Measurements from ENCODE around the gene PELO.

Gene PELO

DNA sequence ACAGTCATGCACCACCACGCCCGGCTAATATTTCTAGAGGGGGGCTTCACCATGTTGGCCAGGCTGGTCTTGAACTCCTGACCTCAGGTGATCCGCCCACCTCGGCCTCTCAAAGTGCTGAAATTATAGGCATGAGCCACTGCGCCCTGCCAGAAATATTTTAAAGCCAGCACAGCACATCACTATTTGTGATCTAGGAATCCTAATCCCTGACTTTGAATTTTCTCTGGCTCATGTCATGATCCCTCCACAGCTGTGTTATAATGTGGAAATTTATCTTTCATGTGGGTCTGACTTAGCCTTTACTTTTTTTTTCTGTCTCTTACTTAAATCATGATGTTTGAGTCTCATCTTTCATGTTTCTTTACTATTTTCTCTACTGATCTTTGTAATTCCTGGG, 18.7 kb upstream of the PELO start:
- H3K4me1 Mint-ChIP-seq = peaks cover 4% of the 10 kb centered on the region
- TF ChIP-seq, protein P1, sequence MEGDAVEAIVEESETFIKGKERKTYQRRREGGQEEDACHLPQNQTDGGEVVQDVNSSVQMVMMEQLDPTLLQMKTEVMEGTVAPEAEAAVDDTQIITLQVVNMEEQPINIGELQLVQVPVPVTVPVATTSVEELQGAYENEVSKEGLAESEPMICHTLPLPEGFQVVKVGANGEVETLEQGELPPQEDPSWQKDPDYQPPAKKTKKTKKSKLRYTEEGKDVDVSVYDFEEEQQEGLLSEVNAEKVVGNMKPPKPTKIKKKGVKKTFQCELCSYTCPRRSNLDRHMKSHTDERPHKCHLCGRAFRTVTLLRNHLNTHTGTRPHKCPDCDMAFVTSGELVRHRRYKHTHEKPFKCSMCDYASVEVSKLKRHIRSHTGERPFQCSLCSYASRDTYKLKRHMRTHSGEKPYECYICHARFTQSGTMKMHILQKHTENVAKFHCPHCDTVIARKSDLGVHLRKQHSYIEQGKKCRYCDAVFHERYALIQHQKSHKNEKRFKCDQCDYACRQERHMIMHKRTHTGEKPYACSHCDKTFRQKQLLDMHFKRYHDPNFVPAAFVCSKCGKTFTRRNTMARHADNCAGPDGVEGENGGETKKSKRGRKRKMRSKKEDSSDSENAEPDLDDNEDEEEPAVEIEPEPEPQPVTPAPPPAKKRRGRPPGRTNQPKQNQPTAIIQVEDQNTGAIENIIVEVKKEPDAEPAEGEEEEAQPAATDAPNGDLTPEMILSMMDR (IDR thresholded peaks at IDR 0.05) = no peak

DNA sequence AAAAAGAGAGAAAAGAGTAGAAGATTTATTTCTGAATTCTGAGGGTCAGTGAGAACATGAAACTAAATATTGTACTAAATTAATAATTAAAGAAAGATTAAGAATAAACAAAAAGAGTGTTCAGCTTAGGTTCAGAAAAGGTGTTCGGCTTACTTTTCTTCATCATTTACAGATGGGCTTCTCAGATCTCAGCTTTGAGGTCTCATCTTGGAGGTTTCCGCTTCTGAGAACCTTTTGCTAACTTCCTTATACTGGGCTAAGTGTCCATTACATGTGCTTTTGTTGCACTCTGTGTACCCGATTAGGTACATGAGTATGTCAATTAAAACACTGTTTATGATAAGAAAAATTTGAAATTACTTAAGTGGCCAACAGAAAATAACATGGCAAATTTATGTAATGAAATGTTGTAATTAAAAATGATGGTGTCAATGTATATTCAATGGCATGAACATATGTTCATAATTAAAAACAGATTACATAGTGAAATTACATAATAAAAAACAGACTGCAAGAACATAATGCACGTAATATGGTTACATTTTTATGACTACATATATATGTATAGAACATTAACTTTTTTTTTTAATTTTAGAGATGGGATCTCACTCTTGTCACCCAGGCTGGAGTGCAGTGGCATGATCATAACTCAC, 17.3 kb upstream of the PELO start:
- H3K9me3 Mint-ChIP-seq = no peaks in the 10 kb centered on the region
- no peak overlapping the region for H3K27ac Mint-ChIP-seq
- DNase-seq = no peak
- no peaks in the 10 kb centered on the region for H3K27me3 Mint-ChIP-seq (ENCODE audit: low read depth, poor library complexity)
- TF ChIP-seq, protein P1 (IDR thresholded peaks at IDR 0.05) = no peak
- H3K4me1 Mint-ChIP-seq = peaks cover 9% of the 10 kb centered on the region
- no peak overlapping the region for H3K4me3 Mint-ChIP-seq
- H3K36me3 Mint-ChIP-seq (ENCODE audit: low read depth) = no peaks in the 10 kb centered on the region

More for the DNA sequence above, 18.7 kb upstream of the PELO start:
- Mint-ChIP-seq H3K27ac (no peak overlapping the region), H3K36me3 (ENCODE audit: low read depth) (no peaks in the 10 kb centered on the region), H3K4me3 (no peak overlapping the region), H3K9me3 (no peaks in the 10 kb centered on the region), H3K27me3 (ENCODE audit: low read depth, poor library complexity) (no peaks in the 10 kb centered on the region)
- no peak for DNase-seq

DNA sequence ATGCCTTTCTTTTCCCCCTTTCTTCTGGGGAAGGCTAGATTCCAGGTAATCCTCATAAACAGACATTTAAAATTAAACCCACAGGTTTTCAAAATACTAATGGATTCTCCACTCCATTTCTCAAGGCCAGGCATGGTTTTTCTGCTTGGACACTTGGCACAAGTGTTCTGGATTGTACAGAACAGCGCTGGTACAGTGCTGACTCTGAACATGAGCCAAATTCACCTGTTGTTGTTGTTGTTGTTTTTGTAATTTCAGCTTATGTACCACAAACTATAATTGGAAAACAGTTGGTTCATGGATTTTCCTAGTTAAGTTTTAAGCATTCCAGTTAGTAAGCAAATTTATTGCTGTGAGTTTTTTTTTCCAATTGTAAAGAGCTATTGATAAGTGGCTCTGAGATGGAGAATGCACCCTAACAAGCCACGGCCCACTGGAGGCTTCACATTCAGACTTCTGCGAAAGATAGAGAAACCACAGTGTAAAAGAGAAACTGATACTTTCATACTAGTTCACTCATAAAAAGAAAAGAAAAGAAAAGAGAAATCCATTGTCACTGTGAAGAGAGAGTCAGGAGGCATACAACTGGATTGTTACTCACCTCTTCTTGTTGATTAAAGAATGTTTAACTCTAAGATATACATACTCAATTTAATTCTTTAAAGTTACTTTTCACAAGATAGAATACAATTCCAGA, 16.2 kb upstream of the PELO start:
- no peak for DNase-seq
- Mint-ChIP-seq H3K4me1 (peaks cover 9% of the 10 kb centered on the region), H3K36me3 (ENCODE audit: low read depth) (no peaks in the 10 kb centered on the region), H3K27me3 (ENCODE audit: low read depth, poor library complexity) (no peaks in the 10 kb centered on the region), H3K4me3 (no peak overlapping the region), H3K9me3 (no peaks in the 10 kb centered on the region), H3K27ac (no peak overlapping the region)
- TF ChIP-seq, protein P1 (IDR thresholded peaks at IDR 0.05) = no peak

DNA sequence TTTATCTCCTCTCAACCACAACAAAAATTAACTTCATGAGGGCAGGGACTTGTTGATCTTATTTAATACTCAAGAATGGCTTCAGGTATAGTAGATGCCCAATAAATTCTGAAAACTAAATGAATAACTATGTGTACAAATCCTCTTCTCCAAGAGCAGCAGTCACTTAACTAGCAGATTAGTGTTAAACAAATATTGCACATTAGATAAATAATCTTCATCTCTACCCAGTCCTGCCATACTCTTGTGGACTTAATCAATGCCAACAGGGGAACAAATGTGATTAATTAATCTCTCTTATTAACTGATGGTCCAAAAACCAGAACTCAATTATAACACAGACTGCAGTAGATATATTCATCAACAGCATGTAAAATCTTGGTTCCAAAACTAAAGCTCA, 15.0 kb upstream of the PELO start:
- TF ChIP-seq, protein P1 (IDR thresholded peaks at IDR 0.05) = no peak
- Mint-ChIP-seq H3K27me3 (ENCODE audit: low read depth, poor library complexity) (no peaks in the 10 kb centered on the region), H3K4me3 (no peak overlapping the region), H3K4me1 (peaks cover 9% of the 10 kb centered on the region), H3K27ac (no peak overlapping the region), H3K36me3 (ENCODE audit: low read depth) (no peaks in the 10 kb centered on the region), H3K9me3 (no peaks in the 10 kb centered on the region)
- DNase-seq = no peak

DNA sequence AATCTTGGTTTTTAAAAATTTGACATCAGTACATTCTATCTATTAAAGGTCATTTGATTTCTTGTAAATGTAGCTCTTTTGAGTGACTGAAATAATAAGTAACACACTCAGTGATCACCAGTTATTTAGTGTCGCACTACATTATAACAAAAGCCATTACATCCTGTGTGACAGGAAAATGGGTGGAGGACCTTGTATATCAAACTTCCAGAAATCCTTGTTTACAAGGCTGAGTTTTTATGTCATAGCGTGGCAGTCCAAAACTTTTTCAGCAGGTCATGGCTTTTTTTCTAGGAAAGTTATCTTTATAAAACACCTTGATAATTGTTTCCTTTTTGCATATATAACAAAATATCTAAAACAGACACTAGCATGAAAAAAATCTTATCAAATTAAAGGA, 14.4 kb upstream of the PELO start:
- no peak overlapping the region for H3K27ac Mint-ChIP-seq

More for the DNA sequence above, 14.4 kb upstream of the PELO start:
- H3K4me3 Mint-ChIP-seq = no peak overlapping the region
- no peak for DNase-seq
- no peaks in the 10 kb centered on the region for H3K9me3 Mint-ChIP-seq
- no peaks in the 10 kb centered on the region for H3K27me3 Mint-ChIP-seq (ENCODE audit: low read depth, poor library complexity)
- peaks cover 9% of the 10 kb centered on the region for H3K4me1 Mint-ChIP-seq
- H3K36me3 Mint-ChIP-seq (ENCODE audit: low read depth) = no peaks in the 10 kb centered on the region
- TF ChIP-seq, protein P1 (IDR thresholded peaks at IDR 0.05) = no peak

Data from nephron progenitor cell (in vitro differentiated cells).